ENCODE measurements around the gene PNMA8A.

Gene PNMA8A

GRCh38 chr19:46491975-46492682 is 20.8 kb upstream of the PNMA8A start:
- TF ChIP-seq SIN3A (IDR thresholded peaks at IDR 0.05; ENCODE audit: borderline replicate concordance, insufficient read depth, low read length) (no peak), POLR2AphosphoS5 (IDR thresholded peaks at IDR 0.05; ENCODE audit: low read depth, low read length) (no peak), FOXP2 (optimal IDR thresholded peaks at IDR 0.05; ENCODE audit: borderline replicate concordance, extremely low read depth, extremely low read length, insufficient read depth) (no peak), TAF1 (IDR thresholded peaks at IDR 0.05; ENCODE audit: borderline replicate concordance, insufficient read depth, low read length) (no peak)

GRCh38 chr19:46490774-46491173 is 19.4 kb upstream of the PNMA8A start:
- TF ChIP-seq REST (IDR thresholded peaks at IDR 0.05; ENCODE audit: insufficient read depth in 1 of 2, low read depth in 2 of 2, low read length in 2 of 2) (no peak), TAF1 (IDR thresholded peaks at IDR 0.05; ENCODE audit: borderline replicate concordance, insufficient read depth, low read length) (no peak)

- no peak for TF ChIP-seq TAF1 (IDR thresholded peaks at IDR 0.05; ENCODE audit: borderline replicate concordance, insufficient read depth, low read length)
- TF ChIP-seq SIN3A (IDR thresholded peaks at IDR 0.05; ENCODE audit: borderline replicate concordance, insufficient read depth, low read length), result no peak
- no peak for TF ChIP-seq FOXP2 (optimal IDR thresholded peaks at IDR 0.05; ENCODE audit: borderline replicate concordance, extremely low read depth, extremely low read length, insufficient read depth)
- no peak for TF ChIP-seq POLR2AphosphoS5 (IDR thresholded peaks at IDR 0.05; ENCODE audit: low read depth, low read length)
- no peak for TF ChIP-seq REST (IDR thresholded peaks at IDR 0.05; ENCODE audit: insufficient read depth in 1 of 2, low read depth in 2 of 2, low read length in 2 of 2)
Measured at GRCh38 chr19:46489445-46490272, 18.3 kb upstream of the PNMA8A start.

GRCh38 chr19:46488551-46488950 is 17.2 kb upstream of the PNMA8A start:
- TF ChIP-seq REST (IDR thresholded peaks at IDR 0.05; ENCODE audit: insufficient read depth in 1 of 2, low read depth in 2 of 2, low read length in 2 of 2), result no peak
- TF ChIP-seq SIN3A (IDR thresholded peaks at IDR 0.05; ENCODE audit: borderline replicate concordance, insufficient read depth, low read length), result no peak
- no peak for TF ChIP-seq POLR2AphosphoS5 (IDR thresholded peaks at IDR 0.05; ENCODE audit: low read depth, low read length)
- TF ChIP-seq FOXP2 (optimal IDR thresholded peaks at IDR 0.05; ENCODE audit: borderline replicate concordance, extremely low read depth, extremely low read length, insufficient read depth), result no peak
- TF ChIP-seq TAF1 (IDR thresholded peaks at IDR 0.05; ENCODE audit: borderline replicate concordance, insufficient read depth, low read length), result no peak

DNA sequence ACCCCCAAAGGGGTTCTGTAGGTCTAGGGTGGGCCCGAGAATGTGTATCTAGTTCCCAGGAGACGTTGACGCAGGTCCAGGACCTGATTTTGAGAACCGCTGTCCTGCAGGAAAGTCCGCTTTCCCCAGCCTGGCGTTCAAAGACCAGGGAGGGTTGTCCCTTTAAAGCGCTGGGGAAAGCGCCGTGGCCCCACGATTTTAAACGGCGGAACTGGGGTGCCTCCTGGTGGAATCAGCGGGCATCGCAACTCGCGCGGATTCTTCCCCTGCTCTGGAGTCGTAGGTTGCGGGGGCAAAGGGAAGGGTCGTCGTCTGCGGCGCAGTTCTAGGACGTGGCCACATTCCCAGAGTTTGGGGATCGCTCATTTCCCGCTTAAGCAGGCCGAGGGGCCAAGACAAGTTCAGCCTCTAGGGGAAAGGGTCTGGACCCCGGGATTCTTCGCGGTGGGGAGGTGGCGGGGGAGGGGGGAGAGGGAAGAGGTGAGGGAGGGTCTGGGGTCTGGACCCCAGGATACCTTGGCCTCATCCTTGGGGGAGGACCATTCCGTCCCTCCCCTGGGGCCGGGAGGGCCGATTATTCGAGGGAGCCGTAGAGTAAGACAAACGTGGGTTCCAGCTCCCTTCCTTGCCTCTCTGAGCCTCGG is 16.6 kb upstream of the PNMA8A start:
- TF ChIP-seq FOXP2 (optimal IDR thresholded peaks at IDR 0.05; ENCODE audit: borderline replicate concordance, extremely low read depth, extremely low read length, insufficient read depth), result no peak
- TF ChIP-seq POLR2AphosphoS5 (IDR thresholded peaks at IDR 0.05; ENCODE audit: low read depth, low read length), result no peak
- TF ChIP-seq SIN3A (IDR thresholded peaks at IDR 0.05; ENCODE audit: borderline replicate concordance, insufficient read depth, low read length), result no peak
- no peak for TF ChIP-seq TAF1 (IDR thresholded peaks at IDR 0.05; ENCODE audit: borderline replicate concordance, insufficient read depth, low read length)
